Lung (tissue), 12 donors: Measurements from ENCODE around the gene CARD11. TPM values are rescaled to one million over a fixed set of nuclear protein-coding genes. Genes with fewer than 3 reads are reported as not detected.

ENCODE experiments used
- ATAC-seq: fragments of 200-7000 bp; cut with Tn5 transposase; one replicate; pipeline ENCODE4 v1.9.1; 2020; ENCODE audit warnings: moderate number of reproducible peaks; ENCODE audit not compliant: insufficient read depth, low FRiP score
- DNase-seq, 3 donors: peaks; one replicate each; pipeline ENCODE4 v3.0.0-alpha.2; 2013 to 2017
- H3K27ac ChIP-seq, 2 donors: one replicate each; pipeline ENCODE4 v1.5.1; 2013; ENCODE audit warnings: mild to moderate bottlenecking in 2 of 2, moderate library complexity in 2 of 2, control low read depth in 1 of 2, inconsistent platforms in 1 of 2, low read depth in 1 of 2, low read length in 1 of 2
- H3K27me3 ChIP-seq, 3 donors: one replicate each; pipeline ENCODE4 v1.5.1; 2013; ENCODE audit warnings: low read length in 2 of 3; ENCODE audit not compliant: control insufficient read depth in 3 of 3, insufficient read depth in 3 of 3
- H3K36me3 ChIP-seq, 4 donors: one replicate each; pipeline ENCODE4 v1.5.1; 2013; ENCODE audit warnings: low read length in 4 of 4, mild to moderate bottlenecking in 1 of 4, moderate library complexity in 1 of 4; ENCODE audit not compliant: control insufficient read depth in 4 of 4, insufficient read depth in 4 of 4
- H3K4me1 ChIP-seq, 5 donors: one replicate each; pipeline ENCODE4 v1.5.1; 2013; ENCODE audit warnings: low read length in 5 of 5, mild to moderate bottlenecking in 2 of 5, moderate library complexity in 1 of 5; ENCODE audit not compliant: control insufficient read depth in 5 of 5, insufficient read depth in 5 of 5
- H3K4me3 ChIP-seq: one replicate; pipeline ENCODE4 v1.5.1; 2013; ENCODE audit warnings: mild to moderate bottlenecking, control low read depth, moderate library complexity
- H3K9ac ChIP-seq, 2 donors: one replicate each; pipeline ENCODE4 v1.5.1; 2013; ENCODE audit warnings: low read length in 2 of 2, control low read depth in 1 of 2; ENCODE audit not compliant: insufficient read depth in 1 of 2
- H3K9me3 ChIP-seq, 4 donors: one replicate each; pipeline ENCODE4 v1.5.1; 2013; ENCODE audit warnings: low read length in 3 of 4, mild to moderate bottlenecking in 1 of 4, moderate library complexity in 1 of 4; ENCODE audit not compliant: control insufficient read depth in 4 of 4, insufficient read depth in 3 of 4
- CTCF ChIP-seq: IDR thresholded peaks from 2 replicates; pipeline ENCODE4 v1.5.1; 2012; ENCODE audit warnings: mild to moderate bottlenecking; ENCODE audit errors: control extremely low read depth, extremely low read depth
- WGBS, 2 donors: extraction: QIAGEN DNeasy Blood & Tissue Kit; methylation state at CpG; one replicate each; pipeline ENCODE4 v1.1.7; 2013; 5-methylcytosine and 5-hydroxymethylcytosine counted together
- polyA plus RNA-seq, 2 donors: library from polyadenylated mRNA; stranded (reverse); fragments of 200-250 nt; gene quantifications; one replicate each; pipeline ENCODE4 v1.2.1, GENCODE V29; 2013
- total RNA-seq, 2 donors: library from RNA; depleted of rRNA in 1 of 2; stranded (reverse); fragments of >200 nt in 1 of 2; gene quantifications; one replicate each; pipeline ENCODE4 v1.2.1, GENCODE V29; 2014 to 2021
- donor health status: control.
- donor health status: control.
- donor health status: Bipolar disorder and iron deficiency.
- donor health status: healthy.
- donor health status: DM: yes; HTN: yes; CAD: no.

Gene CARD11
- total and polyA plus RNA-seq, 4 donors: 1.5 to 4.3 (median 3.7) TPM

DNA sequence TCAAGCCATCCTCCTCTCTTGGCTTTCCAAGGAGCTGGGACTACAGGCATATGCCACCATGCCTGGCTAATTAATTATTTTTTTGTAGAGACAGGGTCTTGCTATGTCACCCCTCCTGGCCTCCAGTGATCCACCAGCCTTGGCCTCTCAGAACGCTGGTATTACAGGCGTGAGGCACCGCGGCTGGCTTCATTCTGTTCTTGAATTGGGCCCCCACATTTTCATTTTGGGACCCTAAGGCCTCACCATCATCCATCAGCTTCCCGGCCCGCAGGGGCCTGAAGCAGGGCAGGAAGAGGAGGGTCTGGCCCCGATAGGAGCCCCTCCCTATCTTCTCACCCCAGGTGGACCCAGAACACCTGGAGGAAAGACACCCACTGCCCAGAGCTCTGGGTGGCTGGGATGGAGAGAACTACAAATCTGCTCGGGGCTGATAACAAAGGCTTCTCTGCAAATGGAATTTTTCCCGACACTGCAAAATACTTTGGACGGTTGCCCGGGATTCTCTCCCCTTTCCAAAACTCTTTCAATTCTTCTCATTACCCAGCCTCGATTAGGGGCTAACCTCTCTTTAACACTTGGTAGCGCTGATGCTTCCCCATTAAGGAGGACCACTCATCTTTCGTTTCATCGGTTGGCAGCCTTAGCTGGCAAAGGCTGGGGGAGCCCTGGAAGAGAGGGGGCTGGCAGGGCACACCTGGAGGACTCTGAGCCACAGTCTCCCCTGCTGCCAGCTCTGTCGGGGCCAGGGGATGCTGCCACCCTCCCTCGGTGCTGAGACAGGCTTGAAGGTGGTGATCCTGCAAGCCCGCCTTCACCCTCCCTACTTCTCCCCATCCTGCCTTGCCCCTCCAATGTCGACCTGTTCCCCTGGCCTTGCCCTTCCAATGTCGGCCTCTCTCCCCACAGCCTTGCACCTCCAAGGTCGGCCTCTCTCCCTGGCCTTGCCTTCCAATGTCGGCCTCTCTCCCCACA, 118.5 kb downstream of the CARD11 start:
- H3K27ac ChIP-seq: no peak overlapping the region
- WGBS, 2 donors: 73 to 87% methylated on average over 21 to 22 of the region's 22 CpGs
- no peaks in the 10 kb centered on the region for H3K9me3 ChIP-seq
- H3K4me3 ChIP-seq: no peak overlapping the region
- no peaks in the 10 kb centered on the region for H3K36me3 ChIP-seq
- peak; percentile 68 to 82 (median 79) for DNase-seq
- TF ChIP-seq CTCF: no peak
- H3K9ac ChIP-seq: no peak overlapping the region
- H3K4me1 ChIP-seq: no peaks in the 10 kb centered on the region
- ATAC-seq: no peak
- H3K27me3 ChIP-seq: no peaks in the 10 kb centered on the region

DNA sequence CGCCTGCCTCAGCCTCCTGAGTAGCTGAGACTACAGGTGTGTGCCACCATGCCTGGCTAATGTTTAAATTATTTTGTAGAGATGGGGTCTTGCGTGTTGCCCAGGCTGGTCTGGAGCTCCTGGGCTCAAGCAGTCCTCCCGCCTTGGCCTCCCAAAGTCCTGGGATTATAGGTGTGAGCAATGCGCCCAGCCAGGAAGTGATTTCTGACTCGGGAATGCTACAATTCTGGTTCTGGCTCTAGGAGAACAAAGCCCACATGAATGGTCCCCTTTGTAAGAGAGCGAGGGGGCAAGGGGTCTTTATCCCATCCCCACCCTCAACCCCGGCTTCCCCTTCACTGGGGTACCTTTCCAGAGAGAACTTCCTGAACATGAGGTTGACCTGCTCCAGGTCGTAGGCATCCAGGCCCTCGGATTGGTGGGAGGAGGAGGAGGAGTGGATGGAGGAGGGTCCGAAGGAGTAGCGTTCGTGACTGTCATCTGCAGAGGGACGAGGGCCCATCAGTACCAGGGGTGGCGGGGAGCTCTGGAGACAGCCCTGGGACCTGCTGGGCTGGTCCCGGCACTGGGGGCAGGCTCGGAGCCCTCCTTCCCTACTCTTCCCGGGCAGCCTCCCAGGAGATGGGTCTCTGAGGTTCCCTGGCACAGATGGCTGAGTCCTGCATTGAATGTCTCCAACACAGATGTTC, 119.6 kb downstream of the CARD11 start:
- H3K27me3 ChIP-seq: peaks cover 0 to 4% (median 0%) of the 10 kb centered on the region in 3 donors
- ATAC-seq (no peak), DNase-seq (no peak)
- no peak overlapping the region for H3K9ac ChIP-seq
- H3K4me1 ChIP-seq: no peaks in the 10 kb centered on the region
- 79 to 84% methylated on average over 17 of the region's 17 CpGs for WGBS, 2 donors
- H3K4me3 ChIP-seq: no peak overlapping the region
- no peaks in the 10 kb centered on the region for H3K36me3 ChIP-seq
- H3K9me3 ChIP-seq: no peaks in the 10 kb centered on the region
- no peak overlapping the region for H3K27ac ChIP-seq
- TF ChIP-seq CTCF: no peak

- H3K4me1 ChIP-seq: no peaks in the 10 kb centered on the region
- no peak overlapping the region for H3K9ac ChIP-seq
- H3K36me3 ChIP-seq: no peaks in the 10 kb centered on the region
- no peak for TF ChIP-seq CTCF
- no peak overlapping the region for H3K4me3 ChIP-seq
- DNase-seq (no peak), ATAC-seq (no peak)
- peaks cover 0 to 4% (median 0%) of the 10 kb centered on the region in 3 donors for H3K27me3 ChIP-seq
- WGBS, 2 donors: 90 to 91% methylated on average over 17 of the region's 17 CpGs
- H3K9me3 ChIP-seq: no peaks in the 10 kb centered on the region
- no peak overlapping the region for H3K27ac ChIP-seq
Measured at GRCh38 chr7:2923291-2923781, 120.3 kb downstream of the CARD11 start.
